Fibroblast of skin of right biceps (primary cell): Measurements from ENCODE around the gene ANKRD33.
"Not testable (repeated sequence)": the region's sequence is repeated elsewhere in the genome, so short reads cannot be mapped to it uniquely, and the experiment has no call there.

ENCODE experiments used
- DNase-seq: peaks from one replicate; pipeline ENCODE4 v3.0.0-alpha.2; 2013

ANKRD33 gene

GRCh38 chr12:51883998-51884675, 3.8 kb upstream of the ANKRD33 start:
- no peak for DNase-seq

- no peak for DNase-seq
Measured at GRCh38 chr12:51884676-51885229, 3.1 kb upstream of the ANKRD33 start.

GRCh38 chr12:51885294-51886020, 2.4 kb upstream of the ANKRD33 start:
- not testable (repeated sequence) for DNase-seq

GRCh38 chr12:51886021-51886710, 1.7 kb upstream of the ANKRD33 start:
- DNase-seq, result peak; percentile 95

GRCh38 chr12:51888316-51889215, 663 bp downstream of the ANKRD33 start:
- no peak for DNase-seq

DNA sequence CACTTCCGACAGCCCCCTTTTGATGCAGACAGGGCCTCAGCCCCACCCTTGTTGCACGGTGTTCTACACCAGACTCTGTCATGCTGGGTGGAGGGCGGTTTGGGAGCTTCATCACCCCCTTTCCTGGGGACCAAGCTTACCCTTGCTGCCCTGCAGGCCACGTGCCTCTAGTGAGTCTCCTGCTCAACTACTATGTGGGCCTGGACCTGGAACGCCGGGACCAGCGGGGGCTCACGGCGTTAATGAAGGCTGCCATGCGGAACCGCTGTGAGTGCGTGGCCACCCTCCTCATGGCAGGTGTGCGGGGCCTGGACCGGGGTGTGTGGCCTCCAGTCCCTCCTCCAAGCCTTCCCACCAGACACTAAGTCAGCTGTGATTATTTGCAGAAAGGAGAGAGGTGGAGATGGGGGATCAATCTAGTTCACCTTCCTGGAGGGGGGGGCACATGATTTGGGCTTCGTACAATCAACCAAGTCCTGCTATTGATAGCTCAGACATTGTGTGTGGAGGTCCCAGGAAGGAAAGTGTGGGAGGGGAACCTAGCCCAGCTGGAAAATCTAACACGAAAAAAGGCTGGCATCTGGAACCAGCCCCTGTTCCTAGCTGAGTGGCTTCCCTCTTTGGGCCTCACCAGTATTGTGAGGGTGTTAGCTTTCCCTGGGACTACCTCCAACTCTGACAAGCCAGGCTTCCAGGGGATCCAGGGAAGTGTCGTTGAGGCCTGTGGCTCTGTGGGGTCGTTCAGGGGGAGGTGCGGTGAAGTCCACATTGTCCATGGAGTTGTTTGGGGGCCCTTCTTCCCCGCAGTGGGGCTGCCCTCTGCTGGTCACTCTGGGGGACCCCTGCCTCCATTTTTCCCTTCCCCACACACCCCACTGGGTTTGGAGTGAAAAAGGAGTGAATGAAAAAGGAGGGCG, 1.6 kb downstream of the ANKRD33 start:
- DNase-seq, result no peak

- no peak for DNase-seq
Measured at GRCh38 chr12:51890133-51890464, 2.2 kb downstream of the ANKRD33 start.

DNA sequence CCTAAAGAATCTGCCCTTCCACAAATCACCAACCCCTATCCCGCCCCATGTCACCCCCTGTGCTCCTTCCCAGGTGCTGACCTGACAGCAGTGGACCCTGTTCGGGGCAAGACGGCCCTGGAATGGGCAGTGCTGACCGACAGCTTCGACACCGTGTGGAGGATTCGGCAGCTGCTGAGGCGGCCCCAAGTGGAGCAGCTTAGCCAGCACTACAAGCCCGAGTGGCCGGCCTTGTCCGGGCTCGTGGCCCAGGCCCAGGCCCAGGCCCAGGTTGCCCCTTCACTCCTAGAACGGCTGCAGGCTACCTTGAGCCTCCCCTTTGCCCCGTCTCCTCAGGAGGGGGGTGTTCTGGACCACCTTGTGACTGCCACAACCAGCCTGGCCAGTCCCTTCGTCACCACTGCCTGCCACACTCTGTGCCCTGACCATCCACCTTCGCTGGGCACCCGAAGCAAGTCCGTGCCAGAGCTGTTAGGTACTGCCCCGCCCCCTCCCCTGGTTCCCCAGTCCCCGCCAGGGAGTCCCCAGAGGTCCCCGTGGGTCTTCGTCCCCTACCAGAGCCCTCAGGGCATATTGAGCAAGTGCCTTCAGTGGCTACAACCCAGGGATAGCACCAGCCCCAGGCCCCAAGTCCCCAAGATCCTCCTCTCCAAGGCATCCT, 2.7 kb downstream of the ANKRD33 start:
- no peak for DNase-seq

- no peak for DNase-seq
Measured at GRCh38 chr12:51891843-51892242, 3.9 kb downstream of the ANKRD33 start.

DNA sequence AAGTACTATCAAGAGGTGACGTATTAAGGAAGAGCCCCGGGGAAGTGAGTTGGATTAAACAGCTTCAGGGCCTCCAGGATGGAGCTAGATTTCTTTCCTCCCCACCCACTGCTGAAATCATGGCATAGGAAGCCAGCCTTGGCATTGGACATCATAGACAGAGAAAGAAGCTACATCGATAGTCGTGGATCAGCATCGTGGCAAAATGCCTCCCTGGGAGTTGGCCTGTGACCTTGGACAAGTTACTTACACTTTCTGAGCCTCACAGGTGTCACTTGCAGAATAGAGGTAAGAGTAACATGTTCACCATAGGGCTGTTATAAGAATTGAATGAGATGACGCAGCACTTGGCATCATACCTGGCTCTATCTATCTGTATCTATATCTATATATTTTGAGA, 5.9 kb downstream of the ANKRD33 start:
- DNase-seq, result no peak

DNA sequence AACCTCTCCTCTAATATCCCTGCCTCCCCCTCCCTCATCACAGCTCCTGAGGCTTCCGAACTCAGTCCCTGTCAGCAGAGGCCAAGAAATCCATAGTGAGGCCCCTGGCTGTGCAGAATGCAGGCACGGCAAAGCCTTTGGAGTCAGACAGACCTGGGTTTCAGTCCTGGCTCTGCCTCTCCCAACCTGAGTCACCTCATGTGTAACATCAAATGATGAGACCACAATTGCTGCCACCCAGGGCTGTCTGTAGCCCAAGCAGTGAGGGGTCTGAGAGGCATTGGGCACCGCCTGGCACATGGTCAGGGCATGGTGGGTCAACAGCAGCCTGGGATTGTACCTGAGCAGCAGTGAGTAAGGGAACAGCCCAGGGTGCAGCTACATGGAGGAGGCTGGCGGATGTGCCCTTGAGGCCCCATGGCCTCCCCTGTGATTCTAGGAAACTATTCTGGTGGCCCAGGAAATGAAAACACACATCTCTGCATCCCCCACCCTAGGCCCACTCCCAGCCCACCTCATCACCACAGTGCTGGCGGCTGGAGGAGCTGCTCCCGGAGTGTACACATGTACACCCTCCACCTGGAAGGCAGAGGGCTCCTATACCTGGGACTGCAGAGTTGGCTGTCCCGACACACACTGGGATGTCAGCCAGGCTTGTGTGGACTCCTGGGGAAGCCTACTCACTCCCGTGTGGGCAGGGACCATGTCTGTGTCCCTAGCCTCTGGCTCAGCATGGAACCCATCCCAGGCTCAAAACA, 7.7 kb downstream of the ANKRD33 start:
- no peak for DNase-seq

- no peak for DNase-seq
Measured at GRCh38 chr12:51896236-51896635, 8.3 kb downstream of the ANKRD33 start.

DNA sequence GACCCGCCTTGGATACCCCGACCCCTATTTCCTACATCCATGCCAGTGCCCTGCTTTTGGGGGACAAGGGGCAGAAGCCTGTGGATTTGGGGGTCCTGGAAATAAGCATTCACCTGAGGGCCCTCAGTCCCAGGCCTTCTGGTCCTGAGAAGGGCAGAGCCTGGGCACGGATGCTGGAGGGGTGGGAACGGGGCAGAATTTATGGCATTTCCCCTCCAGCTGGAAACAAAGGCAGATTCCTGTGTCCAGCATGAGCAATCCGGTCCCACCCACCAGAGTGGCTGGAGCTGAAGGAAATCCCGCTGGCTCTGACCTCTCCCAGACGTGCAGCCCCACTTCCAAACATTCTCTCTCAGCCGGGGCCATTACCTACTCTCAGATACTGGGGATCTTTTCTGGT, 9.3 kb downstream of the ANKRD33 start:
- no peak for DNase-seq

DNA sequence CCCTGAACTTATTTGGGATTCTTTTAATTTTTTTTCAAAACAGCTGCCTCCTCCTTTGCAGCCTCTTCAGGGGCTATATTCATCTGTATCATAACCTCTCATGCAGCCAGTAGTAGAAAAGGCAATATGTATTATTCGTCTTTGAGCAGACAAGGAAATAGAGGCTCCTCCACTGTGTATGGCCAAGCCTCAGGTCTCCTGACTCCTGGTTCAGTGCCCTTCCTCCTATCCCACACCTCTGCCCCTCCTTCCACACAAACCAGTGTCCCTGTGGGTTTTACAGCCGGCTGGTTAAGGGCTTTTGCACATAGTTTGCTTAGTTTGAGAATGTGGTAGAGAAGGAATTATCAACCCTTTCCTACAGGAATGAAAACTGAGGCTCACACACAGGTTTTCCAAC, 10.6 kb downstream of the ANKRD33 start:
- no peak for DNase-seq

DNA sequence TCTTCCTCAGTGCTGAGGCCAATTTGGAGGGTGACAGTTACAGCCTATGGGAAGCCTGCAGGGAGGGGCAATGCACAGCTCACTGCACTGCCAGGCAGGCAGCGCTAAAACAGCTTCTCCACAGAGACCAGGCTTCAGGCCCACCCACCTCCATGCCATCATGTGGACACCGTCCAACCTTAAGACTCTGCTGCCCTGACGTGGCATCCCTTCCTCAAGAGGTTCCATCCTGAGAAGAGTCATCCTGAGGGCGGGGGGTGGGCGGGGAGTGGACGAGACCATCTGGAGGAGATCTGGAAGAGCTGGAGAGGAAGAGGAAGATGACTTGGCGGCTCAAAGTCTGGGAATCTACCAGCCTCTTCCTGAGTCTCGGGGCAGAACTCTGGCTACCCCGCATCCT, 11.0 kb downstream of the ANKRD33 start:
- peak; percentile 85 for DNase-seq

- DNase-seq, result no peak
Measured at GRCh38 chr12:51900323-51900889, 12.5 kb downstream of the ANKRD33 start.

DNA sequence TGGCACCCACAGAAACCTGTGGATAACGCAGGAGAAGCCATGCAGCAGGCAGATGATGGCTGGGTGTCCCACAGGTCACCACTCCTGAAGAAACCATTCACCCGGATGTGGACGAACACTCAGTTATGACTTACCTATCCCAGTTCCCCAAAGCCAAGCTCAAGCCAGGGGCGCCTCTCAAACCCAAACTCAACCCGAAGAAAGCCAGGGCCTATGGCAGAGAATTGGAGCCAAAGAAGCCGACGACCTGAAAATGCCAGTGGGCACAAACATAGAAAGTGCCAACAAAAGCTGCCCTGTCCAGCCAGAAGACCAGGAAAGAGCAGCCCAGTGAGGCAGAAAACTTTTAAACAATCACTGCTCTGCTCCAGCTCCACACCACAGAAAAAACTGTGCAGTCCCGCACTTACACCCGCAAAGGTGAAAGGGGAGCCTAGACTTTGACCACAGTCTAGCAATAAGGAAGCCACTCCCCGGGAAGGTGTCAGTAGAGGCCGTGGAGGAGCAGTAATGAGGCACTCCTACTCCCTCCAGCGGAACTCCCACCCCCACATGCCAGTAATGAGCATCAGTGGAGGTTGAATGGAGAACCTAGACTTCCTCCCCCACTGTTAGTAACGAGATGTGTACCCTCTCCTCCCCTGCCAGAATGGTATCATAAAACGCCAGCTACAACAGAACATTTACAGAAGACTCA, 13.4 kb downstream of the ANKRD33 start:
- DNase-seq, result no peak

GRCh38 chr12:51901881-51902280, 14.0 kb downstream of the ANKRD33 start:
- DNase-seq, result no peak

GRCh38 chr12:51904951-51905470, 17.1 kb downstream of the ANKRD33 start:
- peak; percentile 54 for DNase-seq
